ENCODE results near the gene TIGD3. TPM values are rescaled to one million over a fixed set of nuclear protein-coding genes. Genes with fewer than 3 reads are reported as not detected.
A peak's percentile ranks its signal among the peaks of the same experiment; 100 is the strongest.

Gene TIGD3
- polyA plus RNA-seq, 3 donors from 2014 or later, result 0.90 to 1.2 (median 0.90) TPM

GRCh38 chr11:65338676-65339075 is 15.9 kb upstream of the TIGD3 start:
- peaks cover 33 to 44% of the 10 kb centered on the region in 2 donors for H3K4me1 Mint-ChIP-seq

GRCh38 chr11:65340226-65340625 is 14.3 kb upstream of the TIGD3 start:
- Mint-ChIP-seq H3K9me3 (no peaks in the 10 kb centered on the region), H3K4me1 (peaks cover 22 to 30% of the 10 kb centered on the region in 2 donors), H3K4me3 (no peak overlapping the region)

More at GRCh38 chr11:65338676-65339075, 15.9 kb upstream of the TIGD3 start:
- peaks cover 0 to 23% (median 7%) of the 10 kb centered on the region in 3 donors for H3K36me3 Mint-ChIP-seq
- no peak for DNase-seq
- peak overlapping the region in 2 of 6 donors; percentile 13 to 23 for H3K27ac Mint-ChIP-seq
- no peaks in the 10 kb centered on the region for H3K9me3 Mint-ChIP-seq
- peaks cover 0 to 6% (median 4%) of the 10 kb centered on the region in 3 donors for H3K27me3 Mint-ChIP-seq (ENCODE audit: low read depth in 3 of 3)
- no peak overlapping the region for H3K4me3 Mint-ChIP-seq

GRCh38 chr11:65341856-65342255 is 12.7 kb upstream of the TIGD3 start:
- H3K36me3 Mint-ChIP-seq, result peaks cover 10 to 47% (median 19%) of the 10 kb centered on the region in 3 donors
- no peak overlapping the region for H3K4me3 Mint-ChIP-seq
- peaks cover 17 to 24% of the 10 kb centered on the region in 2 donors for H3K4me1 Mint-ChIP-seq
- no peaks in the 10 kb centered on the region for H3K9me3 Mint-ChIP-seq
- no peak for DNase-seq
- H3K27ac Mint-ChIP-seq, result no peak overlapping the region
- peaks cover 0 to 5% (median 4%) of the 10 kb centered on the region in 3 donors for H3K27me3 Mint-ChIP-seq (ENCODE audit: low read depth in 3 of 3)

More at GRCh38 chr11:65340226-65340625, 14.3 kb upstream of the TIGD3 start:
- H3K36me3 Mint-ChIP-seq, result peaks cover 0 to 37% (median 11%) of the 10 kb centered on the region in 3 donors
- no peak for DNase-seq
- H3K27ac Mint-ChIP-seq, result no peak overlapping the region
- H3K27me3 Mint-ChIP-seq (ENCODE audit: low read depth in 3 of 3), result peaks cover 0 to 4% (median 2%) of the 10 kb centered on the region in 3 donors

- DNase-seq, result no peak
- Mint-ChIP-seq H3K36me3 (peaks cover 8 to 21% (median 12%) of the 10 kb centered on the region in 3 donors), H3K27me3 (ENCODE audit: low read depth in 3 of 3) (peaks cover 4 to 17% (median 5%) of the 10 kb centered on the region in 3 donors), H3K4me3 (no peak overlapping the region), H3K4me1 (peaks cover 13 to 23% of the 10 kb centered on the region in 2 donors), H3K27ac (peak overlapping the region in 1 of 6 donors; percentile 3), H3K9me3 (no peaks in the 10 kb centered on the region)
These were observed 3.0 kb upstream of the TIGD3 start for GRCh38 chr11:65351511-65351910.

- H3K27ac Mint-ChIP-seq, result peak overlapping the region in 1 of 6 donors; percentile 34
- peaks cover 13 to 23% of the 10 kb centered on the region in 2 donors for H3K4me1 Mint-ChIP-seq
- DNase-seq, result no peak
- H3K9me3 Mint-ChIP-seq, result no peaks in the 10 kb centered on the region
- peaks cover 5 to 18% (median 10%) of the 10 kb centered on the region in 3 donors for H3K36me3 Mint-ChIP-seq
- no peak overlapping the region for H3K4me3 Mint-ChIP-seq
- peaks cover 5 to 15% (median 7%) of the 10 kb centered on the region in 3 donors for H3K27me3 Mint-ChIP-seq (ENCODE audit: low read depth in 3 of 3)
These were observed 1.8 kb upstream of the TIGD3 start for GRCh38 chr11:65352783-65353182.

GRCh38 chr11:65353376-65353775 is 1.2 kb upstream of the TIGD3 start:
- DNase-seq, result no peak
- Mint-ChIP-seq H3K4me3 (peak overlapping the region; percentile 65 to 82 (median 75)), H3K9me3 (no peaks in the 10 kb centered on the region), H3K27ac (peak overlapping the region; percentile 41 to 84 (median 82)), H3K4me1 (peaks cover 13 to 23% of the 10 kb centered on the region in 2 donors), H3K36me3 (peaks cover 5 to 18% (median 10%) of the 10 kb centered on the region in 3 donors), H3K27me3 (ENCODE audit: low read depth in 3 of 3) (peaks cover 5 to 17% (median 7%) of the 10 kb centered on the region in 3 donors)

- H3K27me3 Mint-ChIP-seq (ENCODE audit: low read depth in 3 of 3), result peaks cover 5 to 17% (median 7%) of the 10 kb centered on the region in 3 donors
- DNase-seq, result no peak
- H3K27ac Mint-ChIP-seq, result peak overlapping the region; percentile 41 to 84 (median 82)
- no peaks in the 10 kb centered on the region for H3K9me3 Mint-ChIP-seq
- H3K4me1 Mint-ChIP-seq, result peaks cover 13 to 23% of the 10 kb centered on the region in 2 donors
- peaks cover 2 to 13% (median 5%) of the 10 kb centered on the region in 3 donors for H3K36me3 Mint-ChIP-seq
- H3K4me3 Mint-ChIP-seq, result peak overlapping the region; percentile 65 to 82 (median 75)
These were observed 669 bp upstream of the TIGD3 start for GRCh38 chr11:65353900-65354264.

- peak overlapping the region in 4 of 6 donors; percentile 82 to 87 (median 84) for H3K27ac Mint-ChIP-seq
These were observed 643 bp downstream of the TIGD3 start for GRCh38 chr11:65355013-65355775.

GRCh38 chr11:65355776-65356393 is 1.3 kb downstream of the TIGD3 start:
- Mint-ChIP-seq H3K36me3 (peaks cover 0 to 11% (median 4%) of the 10 kb centered on the region in 3 donors), H3K27me3 (ENCODE audit: low read depth in 3 of 3) (peaks cover 5 to 17% (median 7%) of the 10 kb centered on the region in 3 donors), H3K4me1 (peaks cover 13 to 23% of the 10 kb centered on the region in 2 donors), H3K27ac (peak overlapping the region in 4 of 6 donors; percentile 47 to 87 (median 62)), H3K4me3 (peak overlapping the region; percentile 84 to 94 (median 89)), H3K9me3 (no peaks in the 10 kb centered on the region)
- DNase-seq, result no peak

More at GRCh38 chr11:65355013-65355775, 643 bp downstream of the TIGD3 start:
- H3K27me3 Mint-ChIP-seq (ENCODE audit: low read depth in 3 of 3), result peaks cover 5 to 17% (median 7%) of the 10 kb centered on the region in 3 donors
- H3K4me1 Mint-ChIP-seq, result peaks cover 13 to 23% of the 10 kb centered on the region in 2 donors
- peak overlapping the region; percentile 84 to 94 (median 89) for H3K4me3 Mint-ChIP-seq
- peaks cover 0 to 11% (median 4%) of the 10 kb centered on the region in 3 donors for H3K36me3 Mint-ChIP-seq
- DNase-seq, result peak; percentile 10 to 37 (median 28)
- H3K9me3 Mint-ChIP-seq, result no peaks in the 10 kb centered on the region

- DNase-seq, result no peak
- Mint-ChIP-seq H3K4me1 (peaks cover 13 to 23% of the 10 kb centered on the region in 2 donors), H3K9me3 (no peaks in the 10 kb centered on the region), H3K36me3 (peaks cover 0 to 11% (median 4%) of the 10 kb centered on the region in 3 donors), H3K27me3 (ENCODE audit: low read depth in 3 of 3) (peaks cover 5 to 17% (median 7%) of the 10 kb centered on the region in 3 donors), H3K27ac (no peak overlapping the region), H3K4me3 (peak overlapping the region in 4 of 5 donors; percentile 30 to 78 (median 70))
These were observed 1.9 kb downstream of the TIGD3 start for GRCh38 chr11:65356394-65356972.

- H3K27ac Mint-ChIP-seq, result no peak overlapping the region
- DNase-seq, result no peak
- no peaks in the 10 kb centered on the region for H3K36me3 Mint-ChIP-seq
- no peaks in the 10 kb centered on the region for H3K9me3 Mint-ChIP-seq
- peaks cover 21 to 32% of the 10 kb centered on the region in 2 donors for H3K4me1 Mint-ChIP-seq
- peaks cover 5 to 21% (median 7%) of the 10 kb centered on the region in 3 donors for H3K27me3 Mint-ChIP-seq (ENCODE audit: low read depth in 3 of 3)
- H3K4me3 Mint-ChIP-seq, result no peak overlapping the region
These were observed 3.4 kb downstream of the TIGD3 start for GRCh38 chr11:65357856-65358356.

- Mint-ChIP-seq H3K27ac (peak overlapping the region; percentile 81 to 94 (median 85)), H3K27me3 (ENCODE audit: low read depth in 3 of 3) (peaks cover 0 to 8% (median 3%) of the 10 kb centered on the region in 3 donors)
- DNase-seq, result peak; percentile 47 to 57 (median 55)
These were observed 7.9 kb downstream of the TIGD3 start for GRCh38 chr11:65362320-65362931.

GRCh38 chr11:65362966-65363365 is 8.4 kb downstream of the TIGD3 start:
- H3K27ac Mint-ChIP-seq, result peak overlapping the region in 5 of 6 donors; percentile 51 to 93 (median 83)
- H3K27me3 Mint-ChIP-seq (ENCODE audit: low read depth in 3 of 3), result peaks cover 0 to 8% (median 3%) of the 10 kb centered on the region in 3 donors
- no peak overlapping the region for H3K4me3 Mint-ChIP-seq
- H3K4me1 Mint-ChIP-seq, result peaks cover 8 to 9% of the 10 kb centered on the region in 2 donors
- no peaks in the 10 kb centered on the region for H3K9me3 Mint-ChIP-seq
- H3K36me3 Mint-ChIP-seq, result no peaks in the 10 kb centered on the region
- DNase-seq, result no peak

More at GRCh38 chr11:65362320-65362931, 7.9 kb downstream of the TIGD3 start:
- Mint-ChIP-seq H3K4me3 (peak overlapping the region in 3 of 5 donors; percentile 20 to 59 (median 54)), H3K9me3 (no peaks in the 10 kb centered on the region), H3K4me1 (peaks cover 8 to 9% of the 10 kb centered on the region in 2 donors), H3K36me3 (no peaks in the 10 kb centered on the region)

All from immature natural killer cell (primary cell).